C4-2B (cell line): ENCODE measurements around the gene RPS2.

Source experiments
- H3K27ac ChIP-seq: fragments of 450-650 bp; 2 replicates; pipeline ENCODE4 v1.5.1; 2017
- CTCF ChIP-seq: fragments of 450-650 bp; conservative IDR thresholded peaks from 2 replicates; pipeline ENCODE4 v1.5.1; 2017; ENCODE audit warnings: mild to moderate bottlenecking
- ZFX ChIP-seq: fragments of 450-650 bp; IDR thresholded peaks from 2 replicates; pipeline ENCODE4 v1.6.1; 2017

RPS2 gene

GRCh38 chr16:2007081-2007836 is 42.6 kb upstream of the RPS2 start:
- TF ChIP-seq ZFX = no peak
- no peak for TF ChIP-seq CTCF
- peak overlapping the region; percentile 99 for H3K27ac ChIP-seq

- peak overlapping the region; percentile 99 for H3K27ac ChIP-seq
- TF ChIP-seq CTCF (no peak), ZFX (no peak)
Measured at GRCh38 chr16:2006317-2006716, 41.7 kb upstream of the RPS2 start.

GRCh38 chr16:2005646-2006045 is 41.0 kb upstream of the RPS2 start:
- no peak for TF ChIP-seq ZFX
- TF ChIP-seq CTCF = no peak
- peak overlapping the region; percentile 99 for H3K27ac ChIP-seq

- TF ChIP-seq CTCF (no peak), ZFX (no peak)
- H3K27ac ChIP-seq = peak overlapping the region; percentile 99
Measured at GRCh38 chr16:2004795-2005517, 40.3 kb upstream of the RPS2 start.

GRCh38 chr16:2003827-2004641 is 39.4 kb upstream of the RPS2 start:
- TF ChIP-seq ZFX (no peak), CTCF (peak; percentile 95)
- peak overlapping the region; percentile 99 for H3K27ac ChIP-seq

- H3K27ac ChIP-seq = peak overlapping the region; percentile 99; the same call in 1 of the 2 replicates
- TF ChIP-seq ZFX (no peak), CTCF (no peak)
Measured at GRCh38 chr16:2003231-2003826, 38.7 kb upstream of the RPS2 start.
